Kidney epithelial cell (primary cell): ENCODE measurements around the gene U2AF2. TPM values are rescaled to one million over a fixed set of nuclear protein-coding genes. Genes with fewer than 3 reads are reported as not detected.

Source experiments
- DNase-seq: peaks from one replicate; pipeline ENCODE4 v3.0.0-alpha.2; 2010; ENCODE audit warnings: low read depth
- H3K27me3 ChIP-seq: 2 replicates; pipeline ENCODE4 v1.6.0; 2011; ENCODE audit warnings: low read length; ENCODE audit not compliant: control insufficient read depth, insufficient read depth
- H3K36me3 ChIP-seq: 2 replicates; pipeline ENCODE4 v1.5.1; 2011; ENCODE audit warnings: low read length; ENCODE audit not compliant: control insufficient read depth, insufficient read depth
- H3K4me3 ChIP-seq: 2 replicates; pipeline ENCODE4 v1.5.1; 2011; ENCODE audit warnings: low read depth, mild to moderate bottlenecking, control low read depth, low read length
- total RNA-seq: library from RNA; depleted of rRNA; stranded (reverse); fragments of >200 nt; gene quantifications from 2 replicates; pipeline ENCODE4 v1.2.3, GENCODE V29; 2015
- TF ChIP-seq, protein P1 (sequence below): IDR thresholded peaks from 2 replicates; pipeline ENCODE4 v1.5.1; 2011; ENCODE audit warnings: mild to moderate bottlenecking, moderate library complexity, low read length, control low read depth, inconsistent platforms; ENCODE audit not compliant: insufficient read depth, poor library complexity, severe bottlenecking

U2AF2 gene
- total RNA-seq, 1 donor from 2014 or later, result 153 TPM

DNA sequence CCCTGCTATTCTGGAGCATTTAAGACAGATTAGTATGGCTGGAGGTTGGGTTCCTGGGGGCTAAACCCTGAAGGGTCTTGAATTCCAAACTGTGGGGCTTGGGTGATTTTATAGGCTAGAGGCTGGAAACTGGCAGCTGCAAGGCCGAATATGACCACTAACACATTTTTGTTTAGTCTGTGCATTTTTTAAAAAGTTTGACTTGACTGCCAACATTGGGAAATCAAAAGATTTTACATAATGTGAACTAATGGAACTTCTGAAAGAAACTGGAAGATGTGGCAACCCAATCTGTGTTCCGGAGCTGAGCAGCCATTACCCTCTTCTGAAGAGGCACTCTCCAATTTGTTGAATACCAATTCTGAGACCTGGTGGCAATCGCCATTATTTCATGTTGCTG is 35.5 kb upstream of the U2AF2 start:
- peaks cover 3% of the 10 kb centered on the region for H3K36me3 ChIP-seq
- TF ChIP-seq, protein P1, sequence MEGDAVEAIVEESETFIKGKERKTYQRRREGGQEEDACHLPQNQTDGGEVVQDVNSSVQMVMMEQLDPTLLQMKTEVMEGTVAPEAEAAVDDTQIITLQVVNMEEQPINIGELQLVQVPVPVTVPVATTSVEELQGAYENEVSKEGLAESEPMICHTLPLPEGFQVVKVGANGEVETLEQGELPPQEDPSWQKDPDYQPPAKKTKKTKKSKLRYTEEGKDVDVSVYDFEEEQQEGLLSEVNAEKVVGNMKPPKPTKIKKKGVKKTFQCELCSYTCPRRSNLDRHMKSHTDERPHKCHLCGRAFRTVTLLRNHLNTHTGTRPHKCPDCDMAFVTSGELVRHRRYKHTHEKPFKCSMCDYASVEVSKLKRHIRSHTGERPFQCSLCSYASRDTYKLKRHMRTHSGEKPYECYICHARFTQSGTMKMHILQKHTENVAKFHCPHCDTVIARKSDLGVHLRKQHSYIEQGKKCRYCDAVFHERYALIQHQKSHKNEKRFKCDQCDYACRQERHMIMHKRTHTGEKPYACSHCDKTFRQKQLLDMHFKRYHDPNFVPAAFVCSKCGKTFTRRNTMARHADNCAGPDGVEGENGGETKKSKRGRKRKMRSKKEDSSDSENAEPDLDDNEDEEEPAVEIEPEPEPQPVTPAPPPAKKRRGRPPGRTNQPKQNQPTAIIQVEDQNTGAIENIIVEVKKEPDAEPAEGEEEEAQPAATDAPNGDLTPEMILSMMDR, result no peak
- H3K4me3 ChIP-seq, result no peak overlapping the region
- H3K27me3 ChIP-seq, result no peaks in the 10 kb centered on the region
- DNase-seq, result no peak

DNA sequence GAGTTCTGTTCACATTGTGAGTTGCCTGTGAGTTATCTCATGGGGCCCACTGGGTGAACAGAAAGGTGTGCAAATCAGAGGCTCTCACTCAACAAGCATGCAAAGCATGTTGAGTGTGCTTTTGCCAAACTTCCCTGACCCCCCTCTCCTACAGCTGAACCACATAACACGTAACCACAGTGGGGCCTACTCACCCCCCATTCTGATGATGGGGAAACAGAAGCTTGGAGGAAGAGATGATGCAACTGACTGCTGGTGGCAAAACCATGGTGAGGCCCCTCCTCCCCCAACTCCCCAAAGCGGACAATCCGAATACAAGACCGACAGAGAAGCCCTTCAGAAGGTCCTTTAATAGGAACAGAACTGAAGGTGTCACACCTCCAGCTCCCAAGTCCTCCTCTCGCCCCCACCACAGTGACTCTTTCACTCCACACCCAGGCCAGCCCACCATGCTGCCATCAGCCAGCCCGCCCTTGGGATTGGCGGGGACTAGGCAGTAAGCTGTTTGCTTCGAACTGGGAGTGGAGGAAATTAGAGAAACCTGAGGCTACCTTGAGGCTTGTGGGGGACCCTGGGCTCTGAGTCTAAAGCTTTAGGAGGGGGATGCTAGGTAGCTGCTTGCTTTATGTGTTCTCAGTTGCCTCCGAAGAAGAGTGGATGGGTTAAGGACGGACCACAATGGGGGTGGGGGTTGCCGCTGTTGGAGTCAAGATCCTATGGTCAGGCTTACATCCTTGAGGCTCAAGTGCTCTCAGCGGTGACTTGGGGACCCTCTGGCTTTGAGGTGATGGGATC is 34.2 kb upstream of the U2AF2 start:
- H3K4me3 ChIP-seq, result no peak overlapping the region
- TF ChIP-seq, protein P1, result no peak
- no peak for DNase-seq

DNA sequence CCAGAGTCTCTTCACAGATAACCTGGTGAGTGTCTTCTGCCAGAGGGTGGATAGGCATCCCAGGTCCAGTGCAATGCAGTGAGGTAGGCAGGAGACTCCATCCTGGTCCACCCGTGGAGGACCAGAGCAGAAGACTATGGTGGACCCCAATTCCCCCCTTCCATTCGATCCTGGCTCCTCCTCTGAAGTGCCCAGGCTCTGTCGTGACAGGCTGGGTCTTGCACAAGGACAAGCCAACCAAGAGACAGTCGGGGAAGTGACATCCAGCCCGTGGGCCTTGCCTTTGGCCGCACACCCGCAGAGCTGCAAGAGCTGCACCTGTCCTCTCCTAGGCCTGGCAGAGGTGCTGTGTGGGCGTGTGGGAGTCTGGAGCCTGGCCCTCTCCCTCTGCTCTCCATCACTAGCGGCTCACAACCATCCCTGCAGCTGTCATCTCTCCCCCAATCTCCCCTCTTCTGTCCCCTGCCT is 33.6 kb upstream of the U2AF2 start:
- Histone ChIP-seq H3K4me3 (no peak overlapping the region), H3K27me3 (no peaks in the 10 kb centered on the region), H3K36me3 (peaks cover 3% of the 10 kb centered on the region)
- TF ChIP-seq, protein P1, result no peak
- DNase-seq, result no peak

More for the DNA sequence above, 34.2 kb upstream of the U2AF2 start:
- Histone ChIP-seq H3K27me3 (no peaks in the 10 kb centered on the region), H3K36me3 (peaks cover 3% of the 10 kb centered on the region)

DNA sequence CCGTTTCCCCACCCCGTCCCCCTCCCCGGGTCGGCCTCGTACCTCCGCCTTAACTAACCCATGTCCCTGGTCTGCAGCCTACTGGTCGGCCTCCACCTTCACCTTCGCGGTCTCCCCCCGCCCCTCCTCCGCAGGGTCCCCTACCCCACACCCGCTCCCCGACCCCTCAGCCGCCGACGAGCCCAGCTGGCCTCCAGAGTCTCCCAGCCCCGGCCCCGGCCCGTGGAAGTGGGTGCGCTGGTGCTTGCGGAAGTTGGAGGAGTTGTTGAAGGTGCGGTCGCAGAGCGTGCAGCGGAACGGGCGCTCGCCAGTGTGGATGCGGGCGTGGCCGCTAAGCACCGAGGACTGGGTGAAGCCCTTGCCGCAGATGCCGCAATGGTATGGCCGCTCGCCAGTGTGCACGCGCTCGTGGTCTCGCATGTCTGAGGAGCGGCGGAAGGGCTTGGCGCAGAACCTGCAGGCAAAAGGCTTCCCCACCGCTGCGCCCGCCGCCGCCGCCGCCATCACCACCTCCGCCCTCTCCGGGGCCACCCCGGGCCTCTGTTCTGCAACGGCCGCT is 33.1 kb upstream of the U2AF2 start:
- H3K36me3 ChIP-seq, result peaks cover 1% of the 10 kb centered on the region
- no peak for DNase-seq
- TF ChIP-seq, protein P1, result no peak
- no peak overlapping the region for H3K4me3 ChIP-seq
- H3K27me3 ChIP-seq, result no peaks in the 10 kb centered on the region

DNA sequence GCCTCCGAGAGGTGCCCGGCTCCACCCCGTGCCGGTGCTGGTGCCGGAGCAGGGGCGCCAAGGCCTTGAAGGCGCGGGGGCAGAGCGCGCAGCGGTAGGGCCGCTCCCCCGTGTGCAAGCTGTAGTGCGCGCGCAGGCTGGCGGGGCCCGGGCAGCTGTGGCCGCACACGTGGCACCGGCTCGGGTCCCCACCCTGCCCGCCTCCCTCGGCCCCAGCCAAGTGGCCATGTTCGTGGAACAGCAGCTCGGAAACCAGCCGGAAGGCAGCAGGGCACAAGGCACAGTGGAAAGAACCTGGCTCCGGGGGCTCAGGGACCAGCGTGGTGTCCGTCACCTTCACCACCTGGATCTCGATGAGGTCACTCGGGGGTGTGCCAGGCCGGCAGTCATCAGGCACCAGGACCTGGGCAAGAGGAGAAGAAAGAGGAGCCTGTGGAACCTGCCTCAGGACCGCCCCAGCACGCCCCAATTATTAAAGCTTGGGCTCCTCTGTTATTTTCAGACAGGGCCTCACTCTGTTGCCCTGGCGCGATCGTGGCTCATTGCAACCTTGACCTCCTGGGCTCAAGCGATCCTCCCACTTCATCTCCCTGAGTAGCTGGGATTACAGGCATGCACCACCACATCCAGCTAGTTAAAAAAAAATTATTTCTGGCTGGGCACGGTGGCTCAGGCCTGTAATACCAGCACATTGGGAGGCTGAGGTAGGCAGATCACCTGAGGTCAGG is 32.4 kb upstream of the U2AF2 start:
- H3K36me3 ChIP-seq, result peaks cover 1% of the 10 kb centered on the region
- no peak for DNase-seq
- no peaks in the 10 kb centered on the region for H3K27me3 ChIP-seq
- TF ChIP-seq, protein P1, result no peak
- H3K4me3 ChIP-seq, result no peak overlapping the region
